Muscle layer of colon (tissue), 2 donors: ENCODE data around the gene PPEF1.
"Not testable (repeated sequence)": the region's sequence is repeated elsewhere in the genome, so short reads cannot be mapped to it uniquely, and the experiment has no call there.

Experiments
- H3K27ac ChIP-seq: one replicate; pipeline ENCODE4 v1.7.0; 2013; ENCODE audit warnings: low read depth, mild to moderate bottlenecking, low read length, moderate library complexity
- H3K27me3 ChIP-seq, 2 donors: one replicate each; pipeline ENCODE4 v1.7.0; 2013; ENCODE audit warnings: low read length in 2 of 2, mild to moderate bottlenecking in 2 of 2; ENCODE audit not compliant: insufficient read depth in 2 of 2, control insufficient read depth in 1 of 2
- H3K36me3 ChIP-seq: one replicate; pipeline ENCODE4 v1.7.0; 2013; ENCODE audit warnings: mild to moderate bottlenecking, low read length; ENCODE audit not compliant: insufficient read depth
- H3K4me1 ChIP-seq: one replicate; pipeline ENCODE4 v1.7.0; 2013; ENCODE audit warnings: mild to moderate bottlenecking, low read length; ENCODE audit not compliant: insufficient read depth
- H3K4me3 ChIP-seq, 2 donors: one replicate each; pipeline ENCODE4 v1.7.0; 2013; ENCODE audit warnings: low read length in 2 of 2, low read depth in 1 of 2, mild to moderate bottlenecking in 1 of 2, moderate library complexity in 1 of 2
- H3K9ac ChIP-seq: one replicate; pipeline ENCODE4 v1.7.0; 2013; ENCODE audit warnings: low read length
- H3K9me3 ChIP-seq: one replicate; pipeline ENCODE4 v1.7.0; 2013; ENCODE audit warnings: mild to moderate bottlenecking, low read length
- donor health status: abdominal sarcoma.
- donor health status: Adenocarcinoma of cecum.

PPEF1 gene

GRCh38 chrX:18757956-18758932, 50.8 kb downstream of the PPEF1 start:
- Histone ChIP-seq H3K27ac (no peak overlapping the region), H3K9ac (no peak overlapping the region), H3K27me3 (peaks cover 0 to 3% of the 10 kb centered on the region in 2 donors), H3K9me3 (no peaks in the 10 kb centered on the region), H3K4me1 (no peaks in the 10 kb centered on the region), H3K36me3 (no peaks in the 10 kb centered on the region), H3K4me3 (no peak overlapping the region)

DNA sequence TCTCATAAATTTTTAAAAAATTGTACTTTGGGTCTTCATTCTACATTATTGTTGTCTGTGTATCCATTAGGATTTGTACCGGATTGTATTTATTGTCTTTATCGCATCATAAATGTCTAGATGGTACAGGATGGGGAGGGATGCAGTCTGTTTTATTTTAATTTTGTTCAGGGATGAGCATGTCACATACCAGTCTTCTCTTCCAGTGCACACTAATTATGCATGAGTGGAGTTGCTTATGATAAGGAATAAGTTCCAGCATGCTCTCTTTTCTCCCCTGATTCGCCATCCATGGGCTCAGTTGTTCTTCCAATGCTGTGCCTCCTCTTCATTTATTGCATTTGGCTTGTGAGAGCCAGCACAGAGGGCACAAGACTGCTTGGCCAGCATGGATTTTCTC, 54.3 kb downstream of the PPEF1 start:
- H3K27ac ChIP-seq = no peak overlapping the region
- H3K4me3 ChIP-seq = no peak overlapping the region
- H3K27me3 ChIP-seq = peaks cover 0 to 3% of the 10 kb centered on the region in 2 donors
- H3K9ac ChIP-seq = no peak overlapping the region
- no peaks in the 10 kb centered on the region for H3K9me3 ChIP-seq
- no peaks in the 10 kb centered on the region for H3K36me3 ChIP-seq
- no peaks in the 10 kb centered on the region for H3K4me1 ChIP-seq

GRCh38 chrX:18763106-18763505, 55.7 kb downstream of the PPEF1 start:
- not testable (repeated sequence) for H3K4me1 ChIP-seq, H3K36me3 ChIP-seq, H3K4me3 ChIP-seq, H3K27me3 ChIP-seq, H3K9ac ChIP-seq, H3K27ac ChIP-seq, H3K9me3 ChIP-seq

DNA sequence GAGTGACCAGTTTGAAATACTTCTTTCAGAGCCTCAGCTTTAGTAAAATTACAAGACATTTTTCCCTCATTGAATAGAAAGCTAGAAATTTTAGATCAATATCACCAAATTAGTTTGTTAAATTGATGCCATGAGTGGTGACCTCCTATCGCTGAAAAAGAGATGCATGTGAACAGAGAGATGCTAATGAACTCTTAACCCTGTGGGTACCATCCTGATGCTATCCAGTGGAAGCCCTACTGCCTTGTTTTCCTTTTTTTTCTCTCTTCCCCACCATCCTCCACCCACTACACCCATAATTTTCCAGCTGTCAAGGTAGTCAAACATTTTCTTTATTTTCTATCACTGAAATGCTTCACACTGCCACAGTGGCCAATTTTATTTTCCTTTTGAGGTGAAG, 61.9 kb downstream of the PPEF1 start:
- H3K9me3 ChIP-seq = no peaks in the 10 kb centered on the region
- H3K27ac ChIP-seq = no peak overlapping the region
- H3K4me3 ChIP-seq = no peak overlapping the region
- H3K36me3 ChIP-seq = no peaks in the 10 kb centered on the region
- H3K27me3 ChIP-seq = no peaks in the 10 kb centered on the region
- no peak overlapping the region for H3K9ac ChIP-seq
- no peaks in the 10 kb centered on the region for H3K4me1 ChIP-seq

DNA sequence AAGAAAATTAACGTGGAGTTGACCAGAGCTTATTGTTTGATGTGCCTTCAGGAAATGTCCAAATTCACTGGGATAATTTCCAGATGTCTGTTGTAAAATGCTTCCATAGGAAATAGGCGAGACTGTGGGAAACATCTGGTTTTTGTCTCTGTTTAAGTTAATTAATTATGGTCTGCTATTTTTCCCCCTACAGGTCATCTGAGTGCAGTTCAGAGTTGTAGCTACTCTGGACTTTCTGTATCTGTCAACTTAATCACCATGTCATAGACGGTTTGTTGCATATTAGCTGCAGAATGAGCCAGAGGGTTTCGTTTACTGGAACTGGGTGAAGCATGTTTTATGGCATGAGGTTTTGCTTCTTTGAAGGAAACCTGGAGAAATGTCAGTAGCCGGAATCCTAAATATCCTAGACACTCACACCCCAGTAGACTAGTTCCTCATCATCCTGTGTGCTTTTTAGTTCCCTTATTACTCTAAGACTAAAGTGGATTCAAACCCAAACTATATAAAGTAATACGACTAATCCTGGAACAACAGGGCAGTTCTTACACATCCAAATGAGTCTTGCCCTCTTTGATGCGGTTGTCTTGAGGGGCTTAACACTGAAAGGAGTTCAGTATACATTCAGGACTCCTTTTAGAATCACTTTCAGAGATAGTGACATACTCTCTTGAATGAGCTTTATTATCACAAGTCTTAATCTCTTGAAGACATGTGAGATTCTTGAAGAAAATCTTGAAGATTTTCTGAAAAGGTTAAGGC, 62.5 kb downstream of the PPEF1 start:
- H3K4me1 ChIP-seq = no peaks in the 10 kb centered on the region
- no peaks in the 10 kb centered on the region for H3K36me3 ChIP-seq
- no peaks in the 10 kb centered on the region for H3K9me3 ChIP-seq
- H3K27me3 ChIP-seq = no peaks in the 10 kb centered on the region
- H3K4me3 ChIP-seq = no peak overlapping the region
- no peak overlapping the region for H3K27ac ChIP-seq
- H3K9ac ChIP-seq = no peak overlapping the region

GRCh38 chrX:18789916-18790315, 82.5 kb downstream of the PPEF1 start:
- Histone ChIP-seq H3K4me3 (no peak overlapping the region), H3K4me1 (no peaks in the 10 kb centered on the region), H3K27me3 (no peaks in the 10 kb centered on the region), H3K9me3 (no peaks in the 10 kb centered on the region), H3K9ac (no peak overlapping the region), H3K27ac (no peak overlapping the region), H3K36me3 (no peaks in the 10 kb centered on the region)

DNA sequence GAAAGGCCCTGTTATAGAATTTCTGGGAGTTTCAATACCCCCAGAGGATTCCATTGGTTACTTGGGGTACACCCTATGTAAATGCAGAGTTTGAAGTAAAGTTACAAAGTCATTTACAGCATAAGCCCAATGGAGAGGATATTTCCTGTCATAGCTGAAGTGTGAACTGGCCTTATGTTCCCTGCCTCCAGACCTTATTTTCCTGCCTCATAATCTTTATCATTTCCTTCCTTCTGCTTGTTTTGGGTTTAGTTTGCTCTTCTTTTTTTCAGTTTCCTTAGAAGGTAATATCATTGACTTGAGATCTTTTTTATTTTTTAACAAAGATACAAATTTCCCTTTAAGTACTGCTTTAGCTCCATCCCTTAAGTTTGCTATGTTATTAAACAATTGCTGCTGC, 85.4 kb downstream of the PPEF1 start:
- no peak overlapping the region for H3K27ac ChIP-seq
- no peaks in the 10 kb centered on the region for H3K27me3 ChIP-seq
- H3K9me3 ChIP-seq = no peaks in the 10 kb centered on the region
- no peaks in the 10 kb centered on the region for H3K36me3 ChIP-seq
- no peaks in the 10 kb centered on the region for H3K4me1 ChIP-seq
- H3K4me3 ChIP-seq = no peak overlapping the region
- no peak overlapping the region for H3K9ac ChIP-seq

DNA sequence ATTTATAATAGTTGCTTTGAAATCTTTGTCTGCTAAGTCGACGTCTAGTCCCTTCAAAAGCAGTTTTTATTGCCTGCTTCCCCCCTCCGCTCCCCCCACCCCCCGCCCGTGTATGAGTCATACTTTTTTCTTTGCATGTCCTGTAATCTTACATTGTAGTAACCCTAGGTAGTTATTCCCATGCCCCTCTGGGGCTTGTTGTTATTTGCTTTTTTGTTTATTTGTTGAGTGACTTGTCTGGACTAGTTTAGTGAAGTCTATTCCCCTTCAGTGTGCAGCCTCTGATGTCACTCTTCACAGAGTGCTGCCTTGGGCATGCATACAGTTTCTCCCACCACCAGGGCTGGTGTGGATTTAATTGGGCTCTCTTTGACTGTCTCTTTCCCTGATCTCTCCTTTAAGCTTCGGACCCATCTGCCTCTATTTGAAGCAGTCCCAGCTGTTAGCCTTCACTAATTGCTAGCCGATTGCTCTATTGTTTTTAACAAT, 86.2 kb downstream of the PPEF1 start:
- Histone ChIP-seq H3K9me3 (no peaks in the 10 kb centered on the region), H3K36me3 (no peaks in the 10 kb centered on the region), H3K27me3 (no peaks in the 10 kb centered on the region), H3K9ac (no peak overlapping the region), H3K4me3 (no peak overlapping the region), H3K27ac (no peak overlapping the region), H3K4me1 (no peaks in the 10 kb centered on the region)

GRCh38 chrX:18797141-18797540, 89.7 kb downstream of the PPEF1 start:
- no peaks in the 10 kb centered on the region for H3K27me3 ChIP-seq
- H3K4me3 ChIP-seq = no peak overlapping the region
- H3K9ac ChIP-seq = no peak overlapping the region
- H3K9me3 ChIP-seq = no peaks in the 10 kb centered on the region
- H3K27ac ChIP-seq = no peak overlapping the region
- no peaks in the 10 kb centered on the region for H3K4me1 ChIP-seq
- H3K36me3 ChIP-seq = no peaks in the 10 kb centered on the region

GRCh38 chrX:18799911-18800310, 92.5 kb downstream of the PPEF1 start:
- Histone ChIP-seq H3K27me3 (no peaks in the 10 kb centered on the region), H3K4me1 (no peaks in the 10 kb centered on the region), H3K4me3 (no peak overlapping the region), H3K27ac (no peak overlapping the region), H3K9ac (no peak overlapping the region), H3K9me3 (no peaks in the 10 kb centered on the region), H3K36me3 (no peaks in the 10 kb centered on the region)

DNA sequence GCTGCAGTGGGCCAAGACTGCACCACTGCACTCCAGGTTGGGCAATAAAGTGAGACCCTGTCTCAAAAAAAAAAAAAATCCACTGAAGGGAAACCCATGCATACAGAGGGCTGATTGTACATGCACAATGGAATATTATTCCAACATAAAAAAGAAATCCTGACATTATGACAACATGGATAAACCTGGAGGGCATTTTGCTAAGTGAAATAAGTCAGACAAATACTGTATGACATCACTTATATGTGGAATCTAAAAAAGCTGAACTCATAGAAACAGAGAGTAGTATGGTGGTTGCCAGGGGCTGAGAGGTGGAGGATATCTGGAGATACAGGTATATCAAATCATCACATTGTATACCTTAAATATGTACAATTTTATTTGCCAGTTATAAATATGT, 102.2 kb downstream of the PPEF1 start:
- no peak overlapping the region for H3K4me3 ChIP-seq

More for the DNA sequence above, 102.2 kb downstream of the PPEF1 start:
- Histone ChIP-seq H3K36me3 (no peaks in the 10 kb centered on the region), H3K4me1 (no peaks in the 10 kb centered on the region), H3K9me3 (no peaks in the 10 kb centered on the region), H3K27me3 (no peaks in the 10 kb centered on the region), H3K9ac (no peak overlapping the region), H3K27ac (no peak overlapping the region)
